LNCaP clone FGC (cell line): ENCODE data around the gene PYGL.

ENCODE experiments used
- DNase-seq: peaks from one replicate; pipeline ENCODE4 v3.0.0-alpha.2; 2011; ENCODE audit warnings: low read depth
- H3K4me3 ChIP-seq: 2 replicates; pipeline ENCODE4 v1.5.1; 2011; ENCODE audit warnings: mild to moderate bottlenecking, low read depth, low read length, control low read depth
- TF ChIP-seq, protein P1 (sequence below): IDR thresholded peaks from 2 replicates; pipeline ENCODE4 v1.5.1; 2012; ENCODE audit warnings: mild to moderate bottlenecking; ENCODE audit not compliant: control insufficient read depth, insufficient read depth; ENCODE audit errors: extremely low read depth

PYGL gene

GRCh38 chr14:50871914-50872732 is 72.2 kb downstream of the PYGL start, which contains the start of gene ABHD12B:
Gene ABHD12B (plus strand): TSS chr14:50872053. CDS start chr14:50872175, 122 bp downstream.
- no peak for DNase-seq
- H3K4me3 ChIP-seq = no peak within 1 kb of the TSS
- TF ChIP-seq, protein P1, sequence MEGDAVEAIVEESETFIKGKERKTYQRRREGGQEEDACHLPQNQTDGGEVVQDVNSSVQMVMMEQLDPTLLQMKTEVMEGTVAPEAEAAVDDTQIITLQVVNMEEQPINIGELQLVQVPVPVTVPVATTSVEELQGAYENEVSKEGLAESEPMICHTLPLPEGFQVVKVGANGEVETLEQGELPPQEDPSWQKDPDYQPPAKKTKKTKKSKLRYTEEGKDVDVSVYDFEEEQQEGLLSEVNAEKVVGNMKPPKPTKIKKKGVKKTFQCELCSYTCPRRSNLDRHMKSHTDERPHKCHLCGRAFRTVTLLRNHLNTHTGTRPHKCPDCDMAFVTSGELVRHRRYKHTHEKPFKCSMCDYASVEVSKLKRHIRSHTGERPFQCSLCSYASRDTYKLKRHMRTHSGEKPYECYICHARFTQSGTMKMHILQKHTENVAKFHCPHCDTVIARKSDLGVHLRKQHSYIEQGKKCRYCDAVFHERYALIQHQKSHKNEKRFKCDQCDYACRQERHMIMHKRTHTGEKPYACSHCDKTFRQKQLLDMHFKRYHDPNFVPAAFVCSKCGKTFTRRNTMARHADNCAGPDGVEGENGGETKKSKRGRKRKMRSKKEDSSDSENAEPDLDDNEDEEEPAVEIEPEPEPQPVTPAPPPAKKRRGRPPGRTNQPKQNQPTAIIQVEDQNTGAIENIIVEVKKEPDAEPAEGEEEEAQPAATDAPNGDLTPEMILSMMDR = no peak

- H3K4me3 ChIP-seq = no peak overlapping the region
- TF ChIP-seq, protein P1 = no peak
- no peak for DNase-seq
Measured at GRCh38 chr14:50871228-50871627, 73.1 kb downstream of the PYGL start.

DNA sequence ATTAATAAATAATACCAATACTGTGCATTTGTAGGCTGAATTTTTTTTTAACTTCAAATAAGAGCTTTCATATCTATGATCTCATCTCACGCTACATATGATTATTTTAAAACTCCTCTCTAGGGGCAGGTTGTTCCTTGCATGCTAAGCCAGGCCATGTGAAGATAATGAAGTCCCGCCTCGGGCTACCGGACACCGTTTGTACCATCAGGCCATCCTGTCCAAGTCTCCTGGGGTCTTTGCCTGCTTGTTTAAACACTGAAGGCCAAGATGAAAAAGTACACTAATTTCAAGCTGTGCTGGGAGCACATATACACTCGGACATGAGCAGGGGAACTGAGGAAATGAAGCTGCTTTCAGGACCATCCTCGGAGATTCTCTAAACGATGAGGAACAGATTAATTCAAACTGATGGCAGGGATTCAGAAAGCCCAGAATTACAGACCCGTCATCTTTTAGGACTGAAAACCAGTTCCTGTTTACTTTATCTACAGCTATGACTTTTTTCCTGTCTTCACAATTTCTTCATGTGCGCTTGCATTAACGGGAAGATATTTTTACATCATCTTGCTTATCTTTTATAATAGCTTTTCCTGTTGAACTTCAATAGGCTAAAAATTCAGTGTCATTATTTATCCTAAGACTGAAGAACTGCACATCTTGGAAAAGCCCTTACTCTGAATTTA is 78.7 kb downstream of the PYGL start:
- no peak for DNase-seq
- H3K4me3 ChIP-seq = no peak overlapping the region
- TF ChIP-seq, protein P1 = no peak

- TF ChIP-seq, protein P1 = no peak
- H3K4me3 ChIP-seq = no peak overlapping the region
- DNase-seq = no peak
Measured at GRCh38 chr14:50864946-50865345, 79.3 kb downstream of the PYGL start.

DNA sequence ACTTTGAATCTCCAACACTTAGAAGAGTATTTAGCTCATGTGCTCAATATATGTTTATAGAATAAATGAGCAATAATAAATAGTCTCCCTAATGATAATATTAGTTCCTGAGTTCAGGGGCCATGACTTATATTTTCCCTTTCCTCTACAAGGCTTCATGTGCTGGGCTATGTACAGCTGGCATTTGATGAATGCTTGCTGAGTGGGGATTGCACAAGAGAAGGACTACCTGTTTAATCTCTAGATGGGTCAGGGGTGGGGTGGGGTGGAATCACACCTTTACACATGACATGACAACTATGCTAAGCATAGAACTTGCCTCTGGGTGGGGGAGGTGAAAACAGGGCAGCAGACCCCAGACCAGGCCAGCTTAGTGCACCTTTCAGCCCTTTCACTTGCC is 80.0 kb downstream of the PYGL start:
- DNase-seq = no peak
- H3K4me3 ChIP-seq = no peak overlapping the region
- TF ChIP-seq, protein P1 = no peak

GRCh38 chr14:50862036-50862570 is 82.2 kb downstream of the PYGL start:
- TF ChIP-seq, protein P1 = no peak
- H3K4me3 ChIP-seq = no peak overlapping the region
- DNase-seq = no peak
